Stomach smooth muscle (tissue), 2 donors: Measurements from ENCODE around the gene STAT3.
"Not testable (repeated sequence)": the region's sequence is repeated elsewhere in the genome, so short reads cannot be mapped to it uniquely, and the experiment has no call there.

Experiments
- H3K27ac ChIP-seq: one replicate; pipeline ENCODE4 v1.7.0; 2013; ENCODE audit warnings: mild to moderate bottlenecking, low read length, inconsistent platforms
- H3K27me3 ChIP-seq, 2 donors: one replicate each; pipeline ENCODE4 v1.7.0; 2013; ENCODE audit warnings: low read length in 2 of 2; ENCODE audit not compliant: insufficient read depth in 2 of 2, control insufficient read depth in 1 of 2
- H3K36me3 ChIP-seq, 2 donors: one replicate each; pipeline ENCODE4 v1.7.0; 2013; ENCODE audit warnings: low read length in 2 of 2; ENCODE audit not compliant: control insufficient read depth in 2 of 2, insufficient read depth in 2 of 2
- H3K4me1 ChIP-seq: one replicate; pipeline ENCODE4 v1.7.0; 2013; ENCODE audit warnings: low read length; ENCODE audit not compliant: control insufficient read depth, insufficient read depth
- H3K4me3 ChIP-seq, 2 donors: one replicate each; pipeline ENCODE4 v1.7.0; 2013; ENCODE audit warnings: low read length in 2 of 2
- H3K9ac ChIP-seq, 2 donors: one replicate each; pipeline ENCODE4 v1.7.0; 2013; ENCODE audit warnings: low read length in 2 of 2, mild to moderate bottlenecking in 1 of 2
- H3K9me3 ChIP-seq, 2 donors: one replicate each; pipeline ENCODE4 v1.7.0; 2013; ENCODE audit warnings: low read length in 2 of 2; ENCODE audit not compliant: control insufficient read depth in 2 of 2
- donor health status: healthy.
- donor health status: Pancreatic carcinoma.

Gene STAT3

GRCh38 chr17:42266462-42266861, 121.8 kb downstream of the STAT3 start:
- H3K4me3 ChIP-seq: no peak overlapping the region
- H3K9ac ChIP-seq: no peak overlapping the region
- no peak overlapping the region for H3K27ac ChIP-seq

DNA sequence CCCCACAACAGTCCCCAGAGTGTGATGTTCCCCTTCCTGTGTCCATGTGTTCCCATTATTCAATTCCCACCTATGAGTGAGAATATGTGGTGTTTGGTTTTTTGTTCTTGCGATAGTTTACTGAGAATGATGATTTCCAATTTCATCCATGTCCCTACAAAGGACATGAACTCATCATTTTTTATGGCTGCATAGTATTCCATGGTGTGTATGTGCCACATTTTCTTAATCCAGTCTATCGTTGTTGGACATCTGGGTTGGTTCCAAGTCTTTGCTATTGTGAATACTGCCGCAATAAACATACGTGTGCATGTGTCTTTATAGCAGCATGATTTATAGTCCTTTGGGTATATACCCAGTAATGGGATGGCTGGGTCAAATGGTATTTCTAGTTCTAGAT, 123.9 kb downstream of the STAT3 start:
- H3K4me1 ChIP-seq, H3K9ac ChIP-seq, H3K36me3 ChIP-seq, H3K9me3 ChIP-seq, H3K27ac ChIP-seq, H3K27me3 ChIP-seq, H3K4me3 ChIP-seq: not testable (repeated sequence)

More at GRCh38 chr17:42266462-42266861, 121.8 kb downstream of the STAT3 start:
- peaks cover 2% of the 10 kb centered on the region for H3K4me1 ChIP-seq
- no peaks in the 10 kb centered on the region for H3K9me3 ChIP-seq
- H3K36me3 ChIP-seq: no peaks in the 10 kb centered on the region
- H3K27me3 ChIP-seq: no peaks in the 10 kb centered on the region
